IPS-NIHi11 (cell line): Measurements from ENCODE around the gene CTNNA3.

Source experiments
- DNase-seq: peaks from one replicate; pipeline ENCODE4 v3.0.0; 2012; ENCODE audit warnings: mixed read lengths, low spot score

CTNNA3 gene

GRCh38 chr10:65911151-65911835 is 1784.7 kb downstream of the CTNNA3 start:
- DNase-seq, result no peak

- DNase-seq, result no peak
Measured at GRCh38 chr10:65910209-65910608, 1785.8 kb downstream of the CTNNA3 start.

- peak; percentile 9 for DNase-seq
Measured at GRCh38 chr10:65907199-65907712, 1788.7 kb downstream of the CTNNA3 start.

GRCh38 chr10:65903620-65904019 is 1792.4 kb downstream of the CTNNA3 start:
- DNase-seq, result no peak

- no peak for DNase-seq
Measured at GRCh38 chr10:65900271-65900670, 1795.7 kb downstream of the CTNNA3 start.

- DNase-seq, result no peak
Measured at GRCh38 chr10:65898055-65898454, 1797.9 kb downstream of the CTNNA3 start.

- no peak for DNase-seq
Measured at GRCh38 chr10:65894961-65895360, 1801.0 kb downstream of the CTNNA3 start.

- no peak for DNase-seq
Measured at GRCh38 chr10:65894379-65894778, 1801.6 kb downstream of the CTNNA3 start.

GRCh38 chr10:65893676-65894075 is 1802.3 kb downstream of the CTNNA3 start:
- DNase-seq, result no peak

GRCh38 chr10:65892284-65892683 is 1803.7 kb downstream of the CTNNA3 start:
- no peak for DNase-seq

GRCh38 chr10:65891073-65891981 is 1804.7 kb downstream of the CTNNA3 start:
- DNase-seq, result no peak

- no peak for DNase-seq
Measured at GRCh38 chr10:65864529-65864928, 1831.5 kb downstream of the CTNNA3 start.

- DNase-seq, result no peak
Measured at GRCh38 chr10:65864036-65864435, 1832.0 kb downstream of the CTNNA3 start.
